Ishikawa (cell line): ENCODE measurements around the gene TIMP3.

ENCODE experiments used
- CEBPB ChIP-seq: IDR thresholded peaks from 2 replicates; pipeline ENCODE4 v1.6.1; 2012
- CREB1 ChIP-seq: IDR thresholded peaks from 2 replicates; pipeline ENCODE4 v1.6.1; 2012; ENCODE audit warnings: low read depth
- EGR1 ChIP-seq: IDR thresholded peaks from 2 replicates; pipeline ENCODE4 v1.6.1; 2012
- EP300 ChIP-seq: IDR thresholded peaks from 2 replicates; pipeline ENCODE4 v1.6.1; 2012; ENCODE audit warnings: borderline replicate concordance
- FOXM1 ChIP-seq: IDR thresholded peaks from 2 replicates; pipeline ENCODE4 v1.6.1; 2012; ENCODE audit warnings: low read depth, borderline replicate concordance
- MAX ChIP-seq: IDR thresholded peaks from 2 replicates; pipeline ENCODE4 v1.6.1; 2012
- NFIC ChIP-seq: IDR thresholded peaks from 2 replicates; pipeline ENCODE4 v1.6.1; 2012
- RAD21 ChIP-seq: IDR thresholded peaks from 2 replicates; pipeline ENCODE4 v1.6.1; 2012; ENCODE audit warnings: low read depth
- TAF1 ChIP-seq: IDR thresholded peaks from 2 replicates; pipeline ENCODE4 v1.6.1; 2012; ENCODE audit warnings: low read depth, mild to moderate bottlenecking
- TCF12 ChIP-seq: IDR thresholded peaks from 2 replicates; pipeline ENCODE4 v1.6.1; 2012; ENCODE audit warnings: low read depth
- TEAD4 ChIP-seq: IDR thresholded peaks from 2 replicates; pipeline ENCODE4 v1.6.1; 2012
- YY1 ChIP-seq: IDR thresholded peaks from 2 replicates; pipeline ENCODE4 v1.6.1; 2012; ENCODE audit warnings: low read depth
- ZBTB7A ChIP-seq: IDR thresholded peaks from 2 replicates; pipeline ENCODE4 v1.6.1; 2012; ENCODE audit warnings: low read depth
- TF ChIP-seq, protein P1 (sequence below): IDR thresholded peaks from 2 replicates; pipeline ENCODE4 v1.6.1; 2012; ENCODE audit warnings: low read depth, mild to moderate bottlenecking
- TF ChIP-seq, protein P2 (sequence below): IDR thresholded peaks from 2 replicates; pipeline ENCODE4 v1.6.1; 2012

TIMP3 gene

DNA sequence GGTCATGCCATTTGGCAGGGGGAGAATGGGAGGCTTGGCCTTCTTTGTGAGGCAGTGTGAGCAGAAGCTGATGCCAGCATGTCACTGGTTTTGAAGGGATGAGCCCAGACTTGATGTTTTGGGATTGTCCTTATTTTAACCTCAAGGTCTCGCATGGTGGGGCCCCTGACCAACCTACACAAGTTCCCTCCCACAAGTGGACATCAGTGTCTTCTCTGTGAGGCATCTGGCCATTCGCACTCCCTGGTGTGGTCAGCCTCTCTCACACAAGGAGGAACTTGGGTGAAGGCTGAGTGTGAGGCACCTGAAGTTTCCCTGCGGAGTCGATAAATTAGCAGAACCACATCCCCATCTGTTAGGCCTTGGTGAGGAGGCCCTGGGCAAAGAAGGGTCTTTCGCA is 59.8 kb downstream of the TIMP3 start:
- TF ChIP-seq NFIC: no peak
- TF ChIP-seq, protein P1, sequence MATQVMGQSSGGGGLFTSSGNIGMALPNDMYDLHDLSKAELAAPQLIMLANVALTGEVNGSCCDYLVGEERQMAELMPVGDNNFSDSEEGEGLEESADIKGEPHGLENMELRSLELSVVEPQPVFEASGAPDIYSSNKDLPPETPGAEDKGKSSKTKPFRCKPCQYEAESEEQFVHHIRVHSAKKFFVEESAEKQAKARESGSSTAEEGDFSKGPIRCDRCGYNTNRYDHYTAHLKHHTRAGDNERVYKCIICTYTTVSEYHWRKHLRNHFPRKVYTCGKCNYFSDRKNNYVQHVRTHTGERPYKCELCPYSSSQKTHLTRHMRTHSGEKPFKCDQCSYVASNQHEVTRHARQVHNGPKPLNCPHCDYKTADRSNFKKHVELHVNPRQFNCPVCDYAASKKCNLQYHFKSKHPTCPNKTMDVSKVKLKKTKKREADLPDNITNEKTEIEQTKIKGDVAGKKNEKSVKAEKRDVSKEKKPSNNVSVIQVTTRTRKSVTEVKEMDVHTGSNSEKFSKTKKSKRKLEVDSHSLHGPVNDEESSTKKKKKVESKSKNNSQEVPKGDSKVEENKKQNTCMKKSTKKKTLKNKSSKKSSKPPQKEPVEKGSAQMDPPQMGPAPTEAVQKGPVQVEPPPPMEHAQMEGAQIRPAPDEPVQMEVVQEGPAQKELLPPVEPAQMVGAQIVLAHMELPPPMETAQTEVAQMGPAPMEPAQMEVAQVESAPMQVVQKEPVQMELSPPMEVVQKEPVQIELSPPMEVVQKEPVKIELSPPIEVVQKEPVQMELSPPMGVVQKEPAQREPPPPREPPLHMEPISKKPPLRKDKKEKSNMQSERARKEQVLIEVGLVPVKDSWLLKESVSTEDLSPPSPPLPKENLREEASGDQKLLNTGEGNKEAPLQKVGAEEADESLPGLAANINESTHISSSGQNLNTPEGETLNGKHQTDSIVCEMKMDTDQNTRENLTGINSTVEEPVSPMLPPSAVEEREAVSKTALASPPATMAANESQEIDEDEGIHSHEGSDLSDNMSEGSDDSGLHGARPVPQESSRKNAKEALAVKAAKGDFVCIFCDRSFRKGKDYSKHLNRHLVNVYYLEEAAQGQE: no peak
- no peak for TF ChIP-seq TCF12
- TF ChIP-seq TEAD4: no peak
- no peak for TF ChIP-seq CREB1
- no peak for TF ChIP-seq EP300
- no peak for TF ChIP-seq ZBTB7A
- no peak for TF ChIP-seq MAX
- TF ChIP-seq EGR1: no peak
- TF ChIP-seq RAD21: no peak
- no peak for TF ChIP-seq FOXM1
- TF ChIP-seq, protein P2, sequence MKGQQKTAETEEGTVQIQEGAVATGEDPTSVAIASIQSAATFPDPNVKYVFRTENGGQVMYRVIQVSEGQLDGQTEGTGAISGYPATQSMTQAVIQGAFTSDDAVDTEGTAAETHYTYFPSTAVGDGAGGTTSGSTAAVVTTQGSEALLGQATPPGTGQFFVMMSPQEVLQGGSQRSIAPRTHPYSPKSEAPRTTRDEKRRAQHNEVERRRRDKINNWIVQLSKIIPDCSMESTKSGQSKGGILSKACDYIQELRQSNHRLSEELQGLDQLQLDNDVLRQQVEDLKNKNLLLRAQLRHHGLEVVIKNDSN: no peak

- TF ChIP-seq ZBTB7A: no peak
- TF ChIP-seq RAD21: no peak
- TF ChIP-seq CREB1: no peak
- TF ChIP-seq YY1: no peak
These were observed 60.6 kb downstream of the TIMP3 start for GRCh38 chr22:32862083-32862482.

DNA sequence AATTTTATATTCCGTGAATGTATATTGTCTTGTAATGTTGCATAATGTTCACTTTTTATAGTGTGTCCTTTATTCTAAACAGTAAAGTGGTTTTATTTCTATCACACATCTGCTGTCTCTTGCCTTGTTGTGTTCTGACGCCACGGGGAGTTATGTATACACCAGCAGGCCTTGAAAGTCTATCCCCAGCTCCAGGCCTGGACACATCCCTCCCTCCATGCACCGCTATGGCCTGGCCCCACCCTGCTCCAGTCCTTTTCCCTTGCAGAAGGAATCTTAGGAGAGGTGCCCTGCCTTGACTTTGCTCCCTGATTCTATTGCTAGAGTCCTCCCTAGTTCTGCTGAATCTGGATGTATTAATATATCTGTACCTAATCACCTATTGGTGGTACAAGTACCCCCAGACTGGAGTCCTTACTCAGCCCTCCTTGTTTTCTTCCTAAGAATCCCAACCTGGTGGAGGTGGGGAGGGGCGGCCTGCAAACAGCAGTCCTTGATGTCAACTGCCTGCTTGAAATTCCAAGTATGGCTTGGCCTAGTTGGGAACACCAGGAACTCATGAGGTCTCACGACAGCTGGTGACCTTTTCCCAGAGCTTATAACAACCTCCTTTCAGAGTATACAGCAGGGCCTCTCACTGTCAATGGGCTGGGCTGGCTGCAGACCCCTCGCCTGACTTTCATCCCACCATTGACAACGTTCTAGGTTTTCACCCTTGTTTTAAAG is 61.6 kb downstream of the TIMP3 start:
- TF ChIP-seq EGR1 (no peak), YY1 (no peak), NFIC (no peak), TCF12 (no peak), MAX (no peak), CREB1 (no peak)
- TF ChIP-seq, protein P2: no peak

DNA sequence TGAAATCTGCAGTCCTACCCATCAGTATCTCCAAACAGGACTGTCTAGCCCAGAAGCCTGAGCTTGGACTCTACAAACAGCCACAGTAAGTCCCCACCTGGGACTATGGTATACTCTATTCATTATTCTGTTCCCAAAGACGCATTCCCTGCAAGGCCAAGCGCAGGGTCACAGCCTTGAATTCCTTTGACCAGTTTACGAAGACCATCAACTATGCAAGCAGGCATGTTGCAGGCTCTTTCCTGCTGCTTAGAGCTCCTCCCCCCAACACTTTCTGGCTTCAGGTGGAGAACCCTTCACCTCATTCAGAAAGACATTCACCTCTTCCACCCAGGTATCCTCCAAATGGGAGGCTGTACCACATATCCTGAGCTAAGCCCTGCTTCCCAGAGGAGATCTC is 62.5 kb downstream of the TIMP3 start:
- no peak for TF ChIP-seq CEBPB
- TF ChIP-seq YY1: no peak
- TF ChIP-seq MAX: no peak
- TF ChIP-seq TCF12: no peak
- no peak for TF ChIP-seq EGR1
- TF ChIP-seq, protein P1: no peak
- TF ChIP-seq TEAD4: no peak
- no peak for TF ChIP-seq NFIC
- no peak for TF ChIP-seq FOXM1
- TF ChIP-seq EP300: no peak
- TF ChIP-seq CREB1: no peak
- no peak for TF ChIP-seq RAD21

GRCh38 chr22:32864596-32864995 is 63.1 kb downstream of the TIMP3 start:
- no peak for TF ChIP-seq FOXM1
- TF ChIP-seq EP300: no peak
- TF ChIP-seq TEAD4: no peak
- TF ChIP-seq RAD21: no peak
- TF ChIP-seq CEBPB: no peak
- no peak for TF ChIP-seq CREB1

DNA sequence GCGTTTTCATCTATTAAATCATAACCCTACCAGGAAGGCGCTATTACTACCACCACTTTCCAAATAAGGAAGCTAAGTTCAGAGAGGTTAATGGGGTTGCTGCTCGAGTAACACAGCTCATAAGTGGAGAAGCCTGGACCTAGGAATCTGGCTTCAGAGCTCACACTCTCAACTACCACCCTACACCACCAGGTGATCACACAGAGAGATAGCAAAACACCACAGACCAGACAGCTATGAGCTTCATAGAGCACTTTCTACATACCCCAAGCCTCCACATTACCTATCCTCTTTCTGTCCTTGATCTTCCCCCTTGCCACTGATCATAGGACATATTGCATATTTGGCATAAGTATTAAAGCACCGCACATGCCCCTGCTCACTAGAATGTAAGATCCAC is 65.4 kb downstream of the TIMP3 start:
- no peak for TF ChIP-seq YY1
- TF ChIP-seq EGR1: no peak
- TF ChIP-seq EP300: no peak
- TF ChIP-seq TEAD4: no peak
- no peak for TF ChIP-seq TAF1
- TF ChIP-seq FOXM1: no peak
- no peak for TF ChIP-seq CEBPB
- TF ChIP-seq, protein P2: no peak
- TF ChIP-seq TCF12: no peak
- TF ChIP-seq NFIC: no peak
- no peak for TF ChIP-seq ZBTB7A
- no peak for TF ChIP-seq RAD21
- no peak for TF ChIP-seq MAX
- TF ChIP-seq, protein P1: no peak
- TF ChIP-seq CREB1: no peak
